AG04449 (cell line): ENCODE measurements around the gene PHF20.
"Not testable (repeated sequence)": the region's sequence is repeated elsewhere in the genome, so short reads cannot be mapped to it uniquely, and the experiment has no call there.

Experiments
- CTCF ChIA-PET: fragments of 350-600 bp; formaldehyde crosslinking; extraction: SDS; loops from one replicate; lab custom pipeline; 2021; ENCODE audit warnings: antibody characterized with exemption; lab: Yijun Ruan, JAX
- POLR2A ChIA-PET: fragments of 400-600, 350-600 bp; formaldehyde crosslinking; extraction: SDS; loops from one replicate; lab custom pipeline; 2020; ENCODE audit warnings: antibody characterized with exemption, inconsistent platforms; lab: Yijun Ruan, JAX
- DNase-seq: peaks from one replicate; pipeline ENCODE4 v3.0.0-alpha.2; 2010; ENCODE audit warnings: low read depth, low spot score
- H3K4me3 ChIP-seq: 2 replicates; pipeline ENCODE4 v1.5.1; 2011; ENCODE audit warnings: low read depth, mild to moderate bottlenecking, control low read depth, low read length
- TF ChIP-seq, protein P1 (sequence below): IDR thresholded peaks from one replicate; pipeline ENCODE4 v1.5.1; 2011; ENCODE audit warnings: mild to moderate bottlenecking, moderate library complexity, low read length, control low read depth, inconsistent platforms; ENCODE audit not compliant: insufficient read depth; ENCODE audit errors: missing control alignments

PHF20 gene

DNA sequence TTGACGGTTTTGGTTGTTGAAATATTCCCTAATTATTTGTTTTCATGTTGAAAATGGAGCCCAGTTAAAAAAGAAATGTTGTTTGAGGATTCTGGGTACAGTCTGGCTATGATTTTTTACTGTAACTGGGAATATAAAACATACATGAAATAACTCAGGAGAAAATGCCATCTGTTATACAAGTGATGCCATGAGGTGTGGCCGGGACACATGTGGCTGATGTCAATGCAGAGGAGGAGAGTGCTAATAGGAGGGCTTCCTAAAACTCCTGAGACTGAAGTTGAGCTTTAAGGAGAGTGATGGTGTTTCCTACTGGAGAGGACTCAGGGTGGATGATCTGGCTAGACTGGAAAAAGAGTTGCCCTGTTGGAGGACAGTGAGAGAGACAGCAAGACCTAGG lies 169.8 kb downstream of the PHF20 start:
- POLR2A ChIA-PET = no interaction called here
- CTCF ChIA-PET = interaction anchor here (8.4 kb wide), 1 partner anchor 12 kb away, joined by 67 read pairs; the partner anchor contains the start of gene SCAND1

GRCh38 chr20:35942243-35942642 lies 170.4 kb downstream of the PHF20 start:
- CTCF ChIA-PET = interaction anchor here (8.4 kb wide), 1 partner anchor 12 kb away, joined by 67 read pairs; the partner anchor contains the start of gene SCAND1
- POLR2A ChIA-PET = interaction anchor here (0.5 kb wide), 1 partner anchor 29 kb away, joined by 5 read pairs; no protein-coding TSS in a partner anchor
- DNase-seq = no peak
- TF ChIP-seq, protein P1, sequence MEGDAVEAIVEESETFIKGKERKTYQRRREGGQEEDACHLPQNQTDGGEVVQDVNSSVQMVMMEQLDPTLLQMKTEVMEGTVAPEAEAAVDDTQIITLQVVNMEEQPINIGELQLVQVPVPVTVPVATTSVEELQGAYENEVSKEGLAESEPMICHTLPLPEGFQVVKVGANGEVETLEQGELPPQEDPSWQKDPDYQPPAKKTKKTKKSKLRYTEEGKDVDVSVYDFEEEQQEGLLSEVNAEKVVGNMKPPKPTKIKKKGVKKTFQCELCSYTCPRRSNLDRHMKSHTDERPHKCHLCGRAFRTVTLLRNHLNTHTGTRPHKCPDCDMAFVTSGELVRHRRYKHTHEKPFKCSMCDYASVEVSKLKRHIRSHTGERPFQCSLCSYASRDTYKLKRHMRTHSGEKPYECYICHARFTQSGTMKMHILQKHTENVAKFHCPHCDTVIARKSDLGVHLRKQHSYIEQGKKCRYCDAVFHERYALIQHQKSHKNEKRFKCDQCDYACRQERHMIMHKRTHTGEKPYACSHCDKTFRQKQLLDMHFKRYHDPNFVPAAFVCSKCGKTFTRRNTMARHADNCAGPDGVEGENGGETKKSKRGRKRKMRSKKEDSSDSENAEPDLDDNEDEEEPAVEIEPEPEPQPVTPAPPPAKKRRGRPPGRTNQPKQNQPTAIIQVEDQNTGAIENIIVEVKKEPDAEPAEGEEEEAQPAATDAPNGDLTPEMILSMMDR = no peak
- no peak overlapping the region for H3K4me3 ChIP-seq

More for the DNA sequence above, 169.8 kb downstream of the PHF20 start:
- H3K4me3 ChIP-seq = no peak overlapping the region
- DNase-seq = no peak
- TF ChIP-seq, protein P1 = no peak

DNA sequence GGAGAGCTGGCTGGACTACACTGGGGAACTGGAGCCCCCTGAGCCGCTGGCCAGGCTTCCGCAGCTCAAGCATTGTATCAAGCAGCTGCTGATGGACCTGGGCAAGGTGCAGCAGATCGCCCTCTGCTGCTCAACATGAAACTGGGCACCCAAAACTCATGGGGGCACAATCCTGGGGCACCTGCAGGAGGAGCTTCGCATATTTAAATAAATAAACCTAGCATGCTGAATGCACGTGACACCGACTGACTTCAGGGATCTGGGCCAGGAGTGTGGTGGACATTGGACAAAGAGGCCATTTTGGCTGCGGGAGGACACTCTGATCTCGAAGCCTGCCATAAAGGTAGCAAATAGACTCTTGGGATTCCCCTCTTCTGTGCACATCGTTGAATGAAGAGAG lies 175.7 kb downstream of the PHF20 start:
- ChIA-PET POLR2A (no interaction called here), CTCF (interaction anchor here (1.0 to 1.6 kb wide), 5 partner anchors 11 to 192 kb away, joined by 3 to 5 read pairs (median 3); no protein-coding TSS in a partner anchor)
- DNase-seq = no peak

GRCh38 chr20:35947907-35948306 lies 176.1 kb downstream of the PHF20 start:
- peak; percentile 56 for DNase-seq
- TF ChIP-seq, protein P1 = no peak
- no peak overlapping the region for H3K4me3 ChIP-seq
- ChIA-PET CTCF (interaction anchor here (1.0 to 1.6 kb wide), 3 partner anchors 11 to 191 kb away, joined by 3 to 5 read pairs (median 3); no protein-coding TSS in a partner anchor), POLR2A (no interaction called here)

More for the DNA sequence above, 175.7 kb downstream of the PHF20 start:
- no peak overlapping the region for H3K4me3 ChIP-seq
- TF ChIP-seq, protein P1 = peak; percentile 3

DNA sequence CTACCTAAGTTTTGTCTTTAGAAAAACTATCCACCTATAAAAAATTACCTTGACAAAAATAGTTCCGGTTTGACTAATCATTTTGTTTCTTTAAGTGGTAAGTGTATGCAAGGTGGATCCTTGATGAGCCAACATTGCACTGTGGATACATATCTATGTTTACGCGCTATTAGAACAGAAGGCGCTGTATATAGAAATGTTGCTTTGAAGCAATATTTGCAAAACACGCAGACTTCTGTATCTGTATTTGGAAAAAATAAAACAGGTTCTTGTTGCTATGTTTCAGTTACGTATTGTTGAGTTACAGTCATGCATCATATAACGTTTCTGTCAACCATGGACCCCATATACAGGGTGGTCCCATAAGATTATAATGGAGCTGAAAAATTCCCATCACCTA lies 178.3 kb downstream of the PHF20 start:
- ChIA-PET CTCF (interaction anchor here (1.3 kb wide), 1 partner anchor 23 kb away, joined by 3 read pairs; no protein-coding TSS in a partner anchor), POLR2A (no interaction called here)
- TF ChIP-seq, protein P1 = no peak
- H3K4me3 ChIP-seq = no peak overlapping the region
- DNase-seq = no peak

DNA sequence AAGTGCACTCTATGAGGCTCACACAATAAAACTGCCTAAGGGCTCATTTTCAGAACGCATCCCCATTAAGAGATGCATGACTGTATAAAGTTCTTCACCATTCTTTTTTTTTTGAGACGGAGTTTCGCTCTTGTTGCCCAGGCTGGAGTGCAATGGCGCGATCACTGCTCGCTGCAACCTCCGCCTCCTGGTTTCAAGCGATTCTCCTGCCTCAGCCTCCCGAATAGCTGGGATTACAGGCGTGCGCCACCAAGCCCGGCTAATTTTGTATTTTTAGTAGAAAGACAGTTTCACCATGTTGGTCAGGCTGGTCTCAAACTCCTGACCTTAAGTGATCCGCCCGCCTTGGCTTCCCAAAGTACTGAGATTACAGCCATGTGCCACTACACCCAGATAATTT lies 180.3 kb downstream of the PHF20 start:
- CTCF ChIA-PET = interaction anchor here (3.9 to 6.8 kb wide), 4 partner anchors 10 to 186 kb away, joined by 54 to 148 read pairs (median 73); partner anchors contain the start of gene CNBD2
- POLR2A ChIA-PET, H3K4me3 ChIP-seq, DNase-seq: not testable (repeated sequence)
